CD4-positive, alpha-beta T cell treated with Interleukin-17A for 4 hours (primary cell): ENCODE measurements around the gene ING5.
"Not testable (repeated sequence)": the region's sequence is repeated elsewhere in the genome, so short reads cannot be mapped to it uniquely, and the experiment has no call there.

Experiments
- DNase-seq: peaks from one replicate; pipeline ENCODE4 v3.0.0-alpha.2; 2020; ENCODE audit warnings: mixed read lengths

The ING5 gene

GRCh38 chr2:241742320-241742939 is 40.6 kb downstream of the ING5 start:
- no peak for DNase-seq

GRCh38 chr2:241743008-241743407 is 41.2 kb downstream of the ING5 start:
- not testable (repeated sequence) for DNase-seq

- no peak for DNase-seq
These were observed 41.8 kb downstream of the ING5 start for GRCh38 chr2:241743620-241744019.

- no peak for DNase-seq
These were observed 42.4 kb downstream of the ING5 start for GRCh38 chr2:241744028-241744754.

- DNase-seq: no peak
These were observed 43.4 kb downstream of the ING5 start for GRCh38 chr2:241745276-241745675.

- no peak for DNase-seq
These were observed 44.2 kb downstream of the ING5 start for GRCh38 chr2:241746084-241746483.

GRCh38 chr2:241748468-241749256 is 46.8 kb downstream of the ING5 start:
- DNase-seq: no peak

GRCh38 chr2:241750076-241750840 is 48.4 kb downstream of the ING5 start:
- DNase-seq: no peak

GRCh38 chr2:241751152-241751551 is 49.3 kb downstream of the ING5 start:
- no peak for DNase-seq

- no peak for DNase-seq
These were observed 49.9 kb downstream of the ING5 start for GRCh38 chr2:241751776-241752175.

GRCh38 chr2:241752253-241752652 is 50.4 kb downstream of the ING5 start:
- DNase-seq: no peak

GRCh38 chr2:241752689-241753276 is 50.9 kb downstream of the ING5 start:
- no peak for DNase-seq

GRCh38 chr2:241753493-241753892 is 51.7 kb downstream of the ING5 start:
- no peak for DNase-seq

- no peak for DNase-seq
These were observed 52.2 kb downstream of the ING5 start for GRCh38 chr2:241754042-241754441.

GRCh38 chr2:241755166-241755565 is 53.3 kb downstream of the ING5 start:
- no peak for DNase-seq

GRCh38 chr2:241755777-241756176 is 53.9 kb downstream of the ING5 start:
- no peak for DNase-seq

GRCh38 chr2:241759067-241759807 is 57.4 kb downstream of the ING5 start:
- no peak for DNase-seq

- not testable (repeated sequence) for DNase-seq
These were observed 58.1 kb downstream of the ING5 start for GRCh38 chr2:241759893-241760292.

GRCh38 chr2:241760301-241760771 is 58.5 kb downstream of the ING5 start:
- DNase-seq: no peak

GRCh38 chr2:241762321-241762932 is 60.6 kb downstream of the ING5 start:
- no peak for DNase-seq

- DNase-seq: peak; percentile 63
These were observed 61.1 kb downstream of the ING5 start for GRCh38 chr2:241762933-241763369.
